Hepatocyte (in vitro differentiated cells): ENCODE results near the gene SKIL.

Experiments
- EZH2phosphoT487 ChIP-seq: fragments of 200-600 bp; sonication (generic); IDR thresholded peaks from one replicate; pipeline ENCODE4 v1.6.1; 2018; ENCODE audit warnings: antibody characterized with exemption, mild to moderate bottlenecking, low read depth, moderate library complexity; ENCODE audit not compliant: unreplicated experiment, severe bottlenecking
- TF ChIP-seq, protein P1 (sequence below): fragments of 200-600 bp; sonication (generic); IDR thresholded peaks from 2 replicates; pipeline ENCODE4 v1.5.1; 2016; ENCODE audit warnings: antibody characterized with exemption, mild to moderate bottlenecking; ENCODE audit not compliant: poor library complexity

DNA sequence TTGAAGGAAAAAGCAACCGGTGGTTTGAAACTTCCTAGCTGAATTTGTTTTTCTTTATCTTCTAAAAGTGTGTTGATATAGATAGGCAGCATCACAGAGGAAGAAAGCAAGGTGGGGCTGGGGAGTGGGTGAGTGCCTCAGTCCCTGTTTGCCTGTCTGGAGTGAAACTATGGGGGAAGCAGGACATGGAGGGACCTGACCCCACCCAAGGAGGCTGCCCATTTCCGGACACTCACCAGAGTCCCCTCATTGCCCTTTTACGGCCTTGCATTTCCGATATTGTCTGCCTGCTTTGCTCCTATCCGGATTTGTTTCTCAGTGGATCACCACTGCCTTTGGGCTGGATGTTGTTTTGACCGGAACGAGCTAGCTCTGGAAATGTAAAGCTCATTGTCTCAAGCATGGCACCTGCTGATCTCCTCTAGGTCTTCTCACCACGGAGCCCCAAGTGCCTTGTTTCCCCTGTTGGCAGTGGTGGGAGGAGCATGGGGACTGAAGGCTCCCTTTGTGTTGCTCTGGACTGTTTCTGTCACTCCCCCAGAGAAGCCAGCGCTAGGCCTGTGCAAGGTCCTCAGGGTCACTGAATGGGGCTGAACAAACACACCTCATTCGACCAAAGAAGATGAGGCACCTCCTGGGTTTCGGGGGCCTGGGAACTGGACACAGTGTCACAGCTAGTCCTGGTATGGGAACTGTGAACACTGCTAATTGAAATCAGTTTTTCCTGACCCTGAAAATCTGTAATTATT lies 68.2 kb downstream of the SKIL start:
- TF ChIP-seq, protein P1, sequence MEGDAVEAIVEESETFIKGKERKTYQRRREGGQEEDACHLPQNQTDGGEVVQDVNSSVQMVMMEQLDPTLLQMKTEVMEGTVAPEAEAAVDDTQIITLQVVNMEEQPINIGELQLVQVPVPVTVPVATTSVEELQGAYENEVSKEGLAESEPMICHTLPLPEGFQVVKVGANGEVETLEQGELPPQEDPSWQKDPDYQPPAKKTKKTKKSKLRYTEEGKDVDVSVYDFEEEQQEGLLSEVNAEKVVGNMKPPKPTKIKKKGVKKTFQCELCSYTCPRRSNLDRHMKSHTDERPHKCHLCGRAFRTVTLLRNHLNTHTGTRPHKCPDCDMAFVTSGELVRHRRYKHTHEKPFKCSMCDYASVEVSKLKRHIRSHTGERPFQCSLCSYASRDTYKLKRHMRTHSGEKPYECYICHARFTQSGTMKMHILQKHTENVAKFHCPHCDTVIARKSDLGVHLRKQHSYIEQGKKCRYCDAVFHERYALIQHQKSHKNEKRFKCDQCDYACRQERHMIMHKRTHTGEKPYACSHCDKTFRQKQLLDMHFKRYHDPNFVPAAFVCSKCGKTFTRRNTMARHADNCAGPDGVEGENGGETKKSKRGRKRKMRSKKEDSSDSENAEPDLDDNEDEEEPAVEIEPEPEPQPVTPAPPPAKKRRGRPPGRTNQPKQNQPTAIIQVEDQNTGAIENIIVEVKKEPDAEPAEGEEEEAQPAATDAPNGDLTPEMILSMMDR: no peak
- TF ChIP-seq EZH2phosphoT487: no peak
